AG04450 (cell line): ENCODE data around the gene EPHA3. TPM values are rescaled to one million over a fixed set of nuclear protein-coding genes. Genes with fewer than 3 reads are reported as not detected.

Experiments
- CTCF ChIA-PET: fragments of 300-600, 350-600 bp; formaldehyde crosslinking; extraction: SDS; loops from one replicate; lab custom pipeline; 2022; ENCODE audit warnings: antibody characterized with exemption, inconsistent platforms; lab: Charles Lee
- POLR2A ChIA-PET: fragments of 350-600 bp; formaldehyde crosslinking; extraction: SDS; loops from one replicate; lab custom pipeline; 2021; ENCODE audit warnings: antibody characterized with exemption, inconsistent platforms; lab: Yijun Ruan, JAX
- DNase-seq: peaks from one replicate; pipeline ENCODE4 v3.0.0-alpha.2; 2011; ENCODE audit warnings: low read depth, low spot score
- H3K27ac ChIP-seq: one replicate; pipeline ENCODE4 v1.5.1; 2012; ENCODE audit warnings: low read depth, low read length, control low read depth
- H3K27me3 ChIP-seq: one replicate; pipeline ENCODE4 v1.6.0; 2012; ENCODE audit warnings: low read length; ENCODE audit not compliant: control insufficient read depth, insufficient read depth
- H3K4me3 ChIP-seq: 2 replicates; pipeline ENCODE4 v1.5.1; 2011; ENCODE audit warnings: mild to moderate bottlenecking, low read depth, low read length, control low read depth
- H3K9me3 ChIP-seq: 2 replicates; pipeline ENCODE4 v1.5.1; 2012; ENCODE audit warnings: low read length; ENCODE audit not compliant: control insufficient read depth, insufficient read depth
- CTCF ChIP-seq: IDR thresholded peaks from 2 replicates; pipeline ENCODE4 v1.5.1; 2011; ENCODE audit warnings: low read depth, low read length, control low read depth, inconsistent platforms
- polyA plus RNA-seq: library from polyadenylated mRNA; depleted of rRNA; stranded (reverse); fragments of >200 nt; gene quantifications from 2 replicates; pipeline ENCODE4 v1.2.3, GENCODE V29; 2011

Gene EPHA3
- polyA plus RNA-seq, 1 experiment = 0.04 TPM

DNA sequence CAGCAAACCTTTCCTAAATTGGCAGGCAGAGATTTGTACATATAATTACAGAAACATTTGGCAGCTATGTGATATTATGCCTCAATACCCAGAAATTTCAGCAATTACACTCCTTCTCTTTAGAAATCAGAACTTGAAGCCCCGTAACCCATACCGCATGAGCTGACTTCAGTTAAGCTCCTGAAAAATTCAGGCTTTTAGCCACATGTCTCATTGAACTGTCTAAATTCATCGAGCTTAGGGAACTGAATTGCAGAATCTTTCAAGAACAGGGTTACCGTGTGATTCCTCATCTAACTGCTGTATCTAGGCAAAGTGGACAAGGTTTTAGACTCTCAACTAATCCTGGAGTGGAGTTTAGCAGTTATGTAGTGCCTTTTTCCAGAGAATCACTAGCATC is 333.0 kb downstream of the EPHA3 start:
- CTCF ChIA-PET = no interaction called here
- TF ChIP-seq CTCF = no peak
- H3K4me3 ChIP-seq = no peak overlapping the region
- no peak for DNase-seq
- no peak overlapping the region for H3K27ac ChIP-seq
- no peaks in the 10 kb centered on the region for H3K9me3 ChIP-seq
- POLR2A ChIA-PET = no interaction called here
- H3K27me3 ChIP-seq = no peaks in the 10 kb centered on the region

GRCh38 chr3:89441141-89441540 is 333.7 kb downstream of the EPHA3 start:
- Histone ChIP-seq H3K9me3 (no peaks in the 10 kb centered on the region), H3K27me3 (no peaks in the 10 kb centered on the region), H3K4me3 (no peak overlapping the region), H3K27ac (no peak overlapping the region)
- no peak for TF ChIP-seq CTCF
- DNase-seq = no peak
- POLR2A ChIA-PET = no interaction called here
- CTCF ChIA-PET = no interaction called here

DNA sequence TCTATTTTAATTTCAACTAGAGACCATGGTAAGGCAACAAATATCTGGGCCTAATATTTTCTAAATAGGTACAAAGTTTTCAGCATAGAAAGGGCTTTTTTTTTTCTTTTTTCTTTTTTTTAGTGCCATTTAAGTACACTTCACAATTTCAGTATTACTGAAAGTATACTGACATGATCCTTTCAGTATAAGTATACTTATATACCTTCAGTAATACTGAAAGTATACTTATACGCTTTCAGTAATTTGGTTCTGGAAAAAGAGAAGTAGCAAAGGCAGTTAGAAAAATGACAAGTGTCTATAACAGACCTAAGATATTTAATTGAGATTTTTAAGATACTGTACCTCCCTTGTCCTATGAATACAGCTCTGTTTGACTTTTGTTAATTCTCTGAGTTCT is 339.2 kb downstream of the EPHA3 start:
- CTCF ChIA-PET = no interaction called here
- no peak for TF ChIP-seq CTCF
- Histone ChIP-seq H3K4me3 (no peak overlapping the region), H3K9me3 (no peaks in the 10 kb centered on the region), H3K27ac (no peak overlapping the region), H3K27me3 (no peaks in the 10 kb centered on the region)
- DNase-seq = no peak
- POLR2A ChIA-PET = no interaction called here

DNA sequence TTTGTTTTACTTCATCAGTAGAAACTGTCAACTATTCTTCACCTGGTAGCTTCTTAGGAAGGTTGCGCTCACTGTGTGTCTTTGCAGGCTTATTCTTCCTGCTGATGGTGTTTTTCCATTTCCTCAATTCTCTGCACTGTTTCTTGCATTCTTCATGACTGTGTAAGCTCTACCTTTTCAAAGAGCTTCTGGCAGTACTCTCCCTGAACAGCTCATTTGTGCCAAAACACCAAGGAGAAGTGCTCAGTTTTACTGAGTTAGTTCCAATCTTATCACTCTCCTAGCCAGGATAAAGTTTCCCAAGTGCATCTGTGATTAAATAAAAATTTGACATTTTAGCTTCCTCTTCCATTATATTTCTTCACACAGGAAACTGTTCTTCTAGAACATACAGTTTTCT is 339.8 kb downstream of the EPHA3 start:
- ChIA-PET CTCF (interaction anchor here (0.6 kb wide), 1 partner anchor 318 kb away, joined by 4 read pairs; no protein-coding TSS in a partner anchor), POLR2A (no interaction called here)
- no peak for TF ChIP-seq CTCF
- H3K27ac ChIP-seq = no peak overlapping the region
- no peak for DNase-seq
- no peaks in the 10 kb centered on the region for H3K27me3 ChIP-seq
- no peaks in the 10 kb centered on the region for H3K9me3 ChIP-seq
- H3K4me3 ChIP-seq = no peak overlapping the region

- DNase-seq = no peak
- ChIA-PET CTCF (no interaction called here), POLR2A (no interaction called here)
- Histone ChIP-seq H3K4me3 (no peak overlapping the region), H3K27ac (no peak overlapping the region), H3K9me3 (no peaks in the 10 kb centered on the region), H3K27me3 (no peaks in the 10 kb centered on the region)
- TF ChIP-seq CTCF = no peak
These were observed 341.7 kb downstream of the EPHA3 start for GRCh38 chr3:89449086-89449485.
